Stomach (tissue), 4 donors: ENCODE results near the gene DYNC1I1.

ENCODE experiments used
- CTCF ChIP-seq, 7 experiments: fragments of 450-650 bp in 4 of 7; fragments of 200-600 bp in 3 of 7; sonication (generic) in 3 of 7; IDR thresholded peaks; one replicate each; pipeline ENCODE4 v1.5.1; 2016 to 2019; ENCODE audit warnings: antibody characterized with exemption in 7 of 7, control low read depth in 2 of 7, mild to moderate bottlenecking in 1 of 7
- POLR2A ChIP-seq, 4 donors: fragments of 450-650 bp; IDR thresholded peaks; one replicate each; pipeline ENCODE4 v1.6.1; 2016; ENCODE audit warnings: antibody characterized with exemption in 4 of 4, control low read depth in 2 of 4, mild to moderate bottlenecking in 1 of 4, moderate library complexity in 1 of 4
- POLR2AphosphoS5 ChIP-seq, 3 donors: sonication (generic); formaldehyde crosslinking; IDR thresholded peaks; one replicate each; pipeline ENCODE4 v1.6.1; 2016; ENCODE audit warnings: antibody characterized with exemption in 3 of 3

GRCh38 chr7:95859429-95859828 lies 87.1 kb downstream of the DYNC1I1 start:
- TF ChIP-seq CTCF (IDR thresholded peaks at IDR 0.05) (no peak), POLR2A (IDR thresholded peaks at IDR 0.05) (no peak), POLR2AphosphoS5 (IDR thresholded peaks at IDR 0.05) (no peak)
